GM23248 (cell line): ENCODE measurements around the gene FOXL3.

Experiments
- EZH2 ChIP-seq: fragments of 200-600 bp; sonication (generic); IDR thresholded peaks from 2 replicates; pipeline ENCODE4 v1.6.1; 2018; ENCODE audit warnings: antibody characterized with exemption, mild to moderate bottlenecking; ENCODE audit not compliant: insufficient read depth, poor library complexity, severe bottlenecking
- EZH2phosphoT487 ChIP-seq: fragments of 200-600 bp; sonication (generic); IDR thresholded peaks from 2 replicates; pipeline ENCODE4 v1.6.1; 2018; ENCODE audit warnings: antibody characterized with exemption, moderate library complexity, mild to moderate bottlenecking, low read depth; ENCODE audit not compliant: insufficient read depth

- TF ChIP-seq EZH2 (no peak), EZH2phosphoT487 (no peak)
Observed at GRCh38 chr7:268991-269390, 21.0 kb upstream of the FOXL3 start.
